B cell (primary cell): ENCODE measurements around the gene MAPRE3. TPM values are rescaled to one million over a fixed set of nuclear protein-coding genes. Genes with fewer than 3 reads are reported as not detected.

Experiments used
- ATAC-seq: fragments of 200-7000 bp; cut with Tn5 transposase; one replicate; pipeline ENCODE4 v1.10.0; 2021; ENCODE audit warnings: low read depth, mild to moderate bottlenecking, moderate number of reproducible peaks, moderate library complexity
- CTCF ChIA-PET: fragments of 350-600 bp; sonication (Branson Sonifier 250); formaldehyde crosslinking; loops from one replicate; lab custom pipeline; 2021; ENCODE audit warnings: antibody characterized with exemption, inconsistent platforms; lab: Charles Lee
- POLR2A ChIA-PET: fragments of 350-600 bp; sonication (Branson Sonifier 250); formaldehyde crosslinking; loops from one replicate; lab custom pipeline; 2021; ENCODE audit warnings: antibody characterized with exemption; lab: Charles Lee
- DNase-seq: peaks from one replicate; pipeline ENCODE4 v3.0.0; 2013
- H2AFZ ChIP-seq: 2 replicates; pipeline ENCODE4 v1.6.1; 2012; ENCODE audit warnings: mild to moderate bottlenecking, low read depth, low read length; ENCODE audit not compliant: insufficient read depth, poor library complexity, severe bottlenecking
- H3K27ac ChIP-seq, 2 donors: 1 replicate in 1 of 2; 2 replicates in 1 of 2; pipeline ENCODE4 v1.5.1; 2012 to 2013; ENCODE audit warnings: low read length in 2 of 2, mild to moderate bottlenecking in 2 of 2, moderate library complexity in 1 of 2
- H3K27me3 ChIP-seq, 4 experiments: fragments of 200-600 bp in 1 of 4; sonication (generic) in 1 of 4; replicated peaks in 1 of 4; 1 replicate in 2 of 4; 2 replicates in 2 of 4; pipeline versions ENCODE4 v1.6.1 to v1.7.0; 2013 to 2016; ENCODE audit warnings: low read length in 3 of 4, mild to moderate bottlenecking in 2 of 4, mixed read lengths in 1 of 4, moderate library complexity in 1 of 4; ENCODE audit not compliant: insufficient read depth in 4 of 4, control insufficient read depth in 3 of 4; ENCODE audit errors: control extremely low read depth in 1 of 4
- H3K36me3 ChIP-seq, 2 experiments: replicated peaks in 1 of 2; 1 replicate in 1 of 2; 2 replicates in 1 of 2; pipeline versions ENCODE4 v1.6.1 to v1.7.1; 2013; ENCODE audit warnings: low read length in 1 of 2; ENCODE audit not compliant: insufficient read depth in 2 of 2, control insufficient read depth in 1 of 2; ENCODE audit errors: control extremely low read depth in 1 of 2, extremely low read depth in 1 of 2
- H3K4me1 ChIP-seq, 2 donors: fragments of 200-600 bp in 1 of 2; sonication (generic) in 1 of 2; 1 replicate in 1 of 2; 2 replicates in 1 of 2; pipeline versions ENCODE4 v1.5.1 to v1.6.1; 2013 to 2017; ENCODE audit warnings: low read length in 2 of 2; ENCODE audit not compliant: control insufficient read depth in 2 of 2, insufficient read depth in 2 of 2
- H3K4me2 ChIP-seq: replicated peaks from 2 replicates; pipeline ENCODE3; 2012; ENCODE audit warnings: mild to moderate bottlenecking, low read depth, low read length; ENCODE audit not compliant: poor library complexity, severe bottlenecking
- H3K4me3 ChIP-seq, 5 experiments: fragments of 200-600 bp in 1 of 5; sonication (generic) in 1 of 5; 1 replicate in 3 of 5; 2 replicates in 2 of 5; pipeline versions ENCODE4 v1.5.1 to v1.7.0; 2011 to 2016; ENCODE audit warnings: low read length in 4 of 5, mild to moderate bottlenecking in 4 of 5, low read depth in 2 of 5, control low read depth in 1 of 5, moderate library complexity in 1 of 5; ENCODE audit not compliant: insufficient read depth in 1 of 5; ENCODE audit errors: control extremely low read depth in 1 of 5, extremely low read depth in 1 of 5
- H3K79me2 ChIP-seq: fragments of 200-600 bp; sonication (generic); one replicate; pipeline ENCODE4 v1.6.0; 2016; ENCODE audit warnings: low read length; ENCODE audit not compliant: control insufficient read depth, insufficient read depth
- H3K9ac ChIP-seq: fragments of 200-600 bp; sonication (generic); 2 replicates; pipeline ENCODE4 v1.6.1; 2017; ENCODE audit warnings: mild to moderate bottlenecking, low read length, moderate library complexity
- H3K9me3 ChIP-seq, 3 donors: one replicate each; pipeline versions ENCODE4 v1.6.1 to v1.7.1; 2013; ENCODE audit warnings: low read length in 2 of 3; ENCODE audit not compliant: control insufficient read depth in 2 of 3, insufficient read depth in 1 of 3; ENCODE audit errors: control extremely low read depth in 1 of 3
- H4K20me1 ChIP-seq: 2 replicates; pipeline ENCODE4 v1.6.0; 2012; ENCODE audit warnings: mild to moderate bottlenecking, low read length; ENCODE audit not compliant: insufficient read depth, control insufficient read depth, poor library complexity, severe bottlenecking
- H3K27ac Mint-ChIP-seq: one replicate; pipeline ENCODE4 v1.8.0; 2021; ENCODE audit warnings: mixed read lengths
- H3K27me3 Mint-ChIP-seq: one replicate; pipeline ENCODE4 v1.8.0; 2021; ENCODE audit warnings: mixed read lengths
- H3K4me1 Mint-ChIP-seq: one replicate; pipeline ENCODE4 v1.8.0; 2021; ENCODE audit warnings: mixed read lengths
- H3K4me3 Mint-ChIP-seq: one replicate; pipeline ENCODE4 v1.8.0; 2021; ENCODE audit warnings: mixed read lengths
- H3K9me3 Mint-ChIP-seq: one replicate; pipeline ENCODE4 v1.8.0; 2022; ENCODE audit warnings: mixed read lengths; ENCODE audit not compliant: insufficient read depth
- EZH2 ChIP-seq: IDR thresholded peaks from 2 replicates; pipeline ENCODE4 v1.6.1; 2012; ENCODE audit warnings: borderline replicate concordance, low read depth, mild to moderate bottlenecking, moderate library complexity, low read length; ENCODE audit not compliant: insufficient read depth, poor library complexity, severe bottlenecking
- WGBS: methylation state at CpG from one replicate; pipeline ENCODE4 v1.1.5; 2013; ENCODE audit warnings: missing lambda C conversion rate; ENCODE audit not compliant: insufficient coverage; 5-methylcytosine and 5-hydroxymethylcytosine counted together
- intact Hi-C: fragments of 100-400 bp; cut with micrococcal nuclease; formaldehyde crosslinking; loops from one replicate; pipeline ENCODE4 v1.10.0; 2022
- polyA plus RNA-seq: library from polyadenylated mRNA; depleted of rRNA; stranded (reverse); fragments of >200 nt; gene quantifications from 2 replicates; pipeline ENCODE4 v1.2.3, GENCODE V29; 2012
- total RNA-seq, 2 donors: library from RNA; stranded (reverse); fragments of 120-200 nt in 1 of 2; gene quantifications; 1 replicate in 1 of 2; 2 replicates in 1 of 2; pipeline versions ENCODE4 v1.2.3 to v1.2.4, GENCODE V29; 2013 to 2022
- TF ChIP-seq, protein P1 (sequence below): fragments of 200-600 bp; IDR thresholded peaks from one replicate; pipeline ENCODE4 v1.8.0; 2022; ENCODE audit warnings: antibody characterized with exemption, mild to moderate bottlenecking

The MAPRE3 gene
- total and polyA plus RNA-seq, 2 donors (not counting 1 experiment from before 2014, with no cell fraction given), result 5.4 to 9.8 TPM

DNA sequence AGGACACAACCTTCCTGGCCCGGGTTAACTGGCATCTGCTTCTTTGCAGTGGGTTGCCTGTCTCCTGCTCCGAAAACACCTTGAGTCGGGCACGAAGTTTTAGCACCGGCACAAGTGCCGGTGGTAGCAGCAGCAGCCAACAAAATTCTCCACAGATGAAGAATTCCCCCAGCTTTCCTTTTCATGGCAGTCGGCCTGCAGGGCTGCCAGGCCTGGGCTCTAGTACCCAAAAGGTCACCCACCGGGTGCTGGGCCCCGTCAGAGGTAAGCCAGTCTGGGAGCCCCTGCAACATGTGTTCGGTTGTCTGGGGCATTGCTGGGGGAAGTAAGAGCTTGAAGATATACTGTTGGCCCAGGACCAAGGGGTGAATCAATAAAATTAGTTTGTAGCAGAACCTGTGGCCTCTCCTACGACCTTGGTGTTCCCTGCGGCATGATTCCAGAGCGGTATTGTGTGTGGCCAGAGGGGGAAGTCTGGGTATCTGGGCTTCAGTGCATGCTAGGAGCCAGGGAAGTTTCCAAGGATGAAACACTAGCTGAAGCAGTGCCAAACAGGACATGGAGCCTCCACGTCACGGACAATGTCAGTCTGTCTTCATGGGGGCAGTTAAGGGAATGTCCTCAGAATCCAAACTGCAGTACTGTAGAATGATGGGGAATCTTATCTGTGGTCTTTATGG, 88.8 kb downstream of the MAPRE3 start:
- Mint-ChIP-seq H3K4me3 (no peak overlapping the region), H3K9me3 (no peaks in the 10 kb centered on the region), H3K4me1 (no peaks in the 10 kb centered on the region), H3K27ac (no peak overlapping the region), H3K27me3 (no peaks in the 10 kb centered on the region)
- no peaks in the 10 kb centered on the region for H3K4me1 ChIP-seq
- TF ChIP-seq, protein P1, sequence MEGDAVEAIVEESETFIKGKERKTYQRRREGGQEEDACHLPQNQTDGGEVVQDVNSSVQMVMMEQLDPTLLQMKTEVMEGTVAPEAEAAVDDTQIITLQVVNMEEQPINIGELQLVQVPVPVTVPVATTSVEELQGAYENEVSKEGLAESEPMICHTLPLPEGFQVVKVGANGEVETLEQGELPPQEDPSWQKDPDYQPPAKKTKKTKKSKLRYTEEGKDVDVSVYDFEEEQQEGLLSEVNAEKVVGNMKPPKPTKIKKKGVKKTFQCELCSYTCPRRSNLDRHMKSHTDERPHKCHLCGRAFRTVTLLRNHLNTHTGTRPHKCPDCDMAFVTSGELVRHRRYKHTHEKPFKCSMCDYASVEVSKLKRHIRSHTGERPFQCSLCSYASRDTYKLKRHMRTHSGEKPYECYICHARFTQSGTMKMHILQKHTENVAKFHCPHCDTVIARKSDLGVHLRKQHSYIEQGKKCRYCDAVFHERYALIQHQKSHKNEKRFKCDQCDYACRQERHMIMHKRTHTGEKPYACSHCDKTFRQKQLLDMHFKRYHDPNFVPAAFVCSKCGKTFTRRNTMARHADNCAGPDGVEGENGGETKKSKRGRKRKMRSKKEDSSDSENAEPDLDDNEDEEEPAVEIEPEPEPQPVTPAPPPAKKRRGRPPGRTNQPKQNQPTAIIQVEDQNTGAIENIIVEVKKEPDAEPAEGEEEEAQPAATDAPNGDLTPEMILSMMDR, result no peak
- TF ChIP-seq EZH2, result no peak
- 99% methylated on average over 14 of the region's 15 CpGs for WGBS
- H3K4me2 ChIP-seq, result no peak overlapping the region
- H3K9me3 ChIP-seq, result no peaks in the 10 kb centered on the region
- ATAC-seq (no peak), DNase-seq (no peak)
- no peaks in the 10 kb centered on the region for H3K27me3 ChIP-seq
- ChIA-PET POLR2A (no interaction called here), CTCF (interaction anchor here (1.2 kb wide), 1 partner anchor 9 kb away, joined by 3 read pairs; no protein-coding TSS in a partner anchor)
- H3K4me3 ChIP-seq, result no peak overlapping the region
- H3K79me2 ChIP-seq, result no peaks in the 10 kb centered on the region
- no peak overlapping the region for H3K27ac ChIP-seq
- peaks cover 0 to 26% of the 10 kb centered on the region in 2 experiments for H3K36me3 ChIP-seq
- H4K20me1 ChIP-seq, result no peaks in the 10 kb centered on the region
- H3K9ac ChIP-seq, result no peak overlapping the region
- no peak overlapping the region for H2AFZ ChIP-seq
- intact Hi-C loops, result no loop called here

DNA sequence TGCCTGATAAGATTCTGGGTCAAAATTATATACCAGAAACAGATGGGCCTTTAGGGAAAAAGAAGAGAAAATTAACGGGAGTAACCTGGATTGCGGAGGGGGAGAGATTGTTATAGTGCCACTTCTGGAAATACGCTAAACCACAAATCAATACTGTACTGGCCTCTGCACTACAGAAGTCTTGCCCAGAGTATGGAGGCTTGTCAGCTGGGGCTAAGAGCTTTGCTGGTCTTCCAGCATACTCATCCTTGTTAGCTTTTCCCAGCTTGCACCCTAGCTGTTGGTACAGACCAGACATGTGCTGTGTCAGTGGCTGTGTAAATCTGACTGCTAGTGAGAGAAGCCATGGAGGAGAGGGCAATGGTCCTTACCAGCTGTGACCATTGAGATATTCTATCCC, 89.9 kb downstream of the MAPRE3 start:
- no peaks in the 10 kb centered on the region for H3K27me3 Mint-ChIP-seq
- H3K4me1 Mint-ChIP-seq, result peaks cover 1% of the 10 kb centered on the region
- Histone ChIP-seq H3K4me1 (no peaks in the 10 kb centered on the region), H4K20me1 (no peaks in the 10 kb centered on the region), H3K9me3 (no peaks in the 10 kb centered on the region), H3K79me2 (no peaks in the 10 kb centered on the region), H3K4me2 (no peak overlapping the region), H3K4me3 (no peak overlapping the region), H3K9ac (no peak overlapping the region), H3K27me3 (no peaks in the 10 kb centered on the region), H2AFZ (no peak overlapping the region), H3K27ac (no peak overlapping the region), H3K36me3 (peaks cover 0 to 21% of the 10 kb centered on the region in 2 experiments)
- intact Hi-C loops, result no loop called here
- no peak overlapping the region for H3K4me3 Mint-ChIP-seq
- CTCF ChIA-PET, result no interaction called here
- POLR2A ChIA-PET, result no interaction called here
- no peak overlapping the region for H3K27ac Mint-ChIP-seq
- no CpG with 5 or more reads among the region's 3 CpGs for WGBS
- H3K9me3 Mint-ChIP-seq, result no peaks in the 10 kb centered on the region
- DNase-seq (no peak), ATAC-seq (no peak)
- TF ChIP-seq, protein P1, result no peak
- TF ChIP-seq EZH2, result no peak
